ENCODE results near the gene COTL1. TPM values are rescaled to one million over a fixed set of nuclear protein-coding genes. Genes with fewer than 3 reads are reported as not detected.

Gene COTL1
- total and polyA plus RNA-seq, 2 of the 13 experiments (the other 11 are each of a cell fraction or from before 2014, with no cell fraction given), result 8.7 to 16.9 TPM

DNA sequence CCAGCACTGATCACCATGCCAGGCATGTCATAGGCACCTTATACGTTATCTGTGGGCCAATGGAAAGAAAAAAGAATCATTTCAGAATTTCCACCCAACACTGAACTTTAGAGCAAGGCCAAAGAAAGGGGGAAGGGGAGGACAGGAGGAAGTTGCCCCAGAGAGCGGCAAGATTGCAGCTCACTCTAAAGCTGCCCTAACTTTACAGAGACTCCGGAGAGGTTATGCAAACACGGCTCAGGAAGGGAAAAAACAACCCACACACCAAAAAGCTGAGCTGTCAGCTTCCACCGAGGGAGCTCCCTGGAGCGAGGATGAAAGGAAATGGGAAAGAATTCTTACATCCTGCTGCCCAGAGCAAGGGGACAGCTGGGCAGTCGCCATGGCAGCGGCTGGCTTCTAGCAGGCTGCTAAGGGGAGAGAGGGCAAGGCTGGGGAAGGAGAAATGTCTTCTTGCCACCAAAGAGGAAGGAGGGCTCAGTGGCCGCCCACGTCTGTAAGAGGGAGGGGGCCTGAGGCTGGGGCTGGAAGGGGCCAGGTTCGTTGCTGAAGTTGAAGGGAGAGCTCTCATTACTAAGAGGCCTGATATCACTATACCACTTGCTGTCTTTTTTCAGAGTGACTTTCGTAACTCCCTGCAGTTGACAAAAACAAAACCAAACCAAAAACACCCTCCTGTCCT lies 18.2 kb downstream of the COTL1 start (continued):
- TF ChIP-seq, protein P1, sequence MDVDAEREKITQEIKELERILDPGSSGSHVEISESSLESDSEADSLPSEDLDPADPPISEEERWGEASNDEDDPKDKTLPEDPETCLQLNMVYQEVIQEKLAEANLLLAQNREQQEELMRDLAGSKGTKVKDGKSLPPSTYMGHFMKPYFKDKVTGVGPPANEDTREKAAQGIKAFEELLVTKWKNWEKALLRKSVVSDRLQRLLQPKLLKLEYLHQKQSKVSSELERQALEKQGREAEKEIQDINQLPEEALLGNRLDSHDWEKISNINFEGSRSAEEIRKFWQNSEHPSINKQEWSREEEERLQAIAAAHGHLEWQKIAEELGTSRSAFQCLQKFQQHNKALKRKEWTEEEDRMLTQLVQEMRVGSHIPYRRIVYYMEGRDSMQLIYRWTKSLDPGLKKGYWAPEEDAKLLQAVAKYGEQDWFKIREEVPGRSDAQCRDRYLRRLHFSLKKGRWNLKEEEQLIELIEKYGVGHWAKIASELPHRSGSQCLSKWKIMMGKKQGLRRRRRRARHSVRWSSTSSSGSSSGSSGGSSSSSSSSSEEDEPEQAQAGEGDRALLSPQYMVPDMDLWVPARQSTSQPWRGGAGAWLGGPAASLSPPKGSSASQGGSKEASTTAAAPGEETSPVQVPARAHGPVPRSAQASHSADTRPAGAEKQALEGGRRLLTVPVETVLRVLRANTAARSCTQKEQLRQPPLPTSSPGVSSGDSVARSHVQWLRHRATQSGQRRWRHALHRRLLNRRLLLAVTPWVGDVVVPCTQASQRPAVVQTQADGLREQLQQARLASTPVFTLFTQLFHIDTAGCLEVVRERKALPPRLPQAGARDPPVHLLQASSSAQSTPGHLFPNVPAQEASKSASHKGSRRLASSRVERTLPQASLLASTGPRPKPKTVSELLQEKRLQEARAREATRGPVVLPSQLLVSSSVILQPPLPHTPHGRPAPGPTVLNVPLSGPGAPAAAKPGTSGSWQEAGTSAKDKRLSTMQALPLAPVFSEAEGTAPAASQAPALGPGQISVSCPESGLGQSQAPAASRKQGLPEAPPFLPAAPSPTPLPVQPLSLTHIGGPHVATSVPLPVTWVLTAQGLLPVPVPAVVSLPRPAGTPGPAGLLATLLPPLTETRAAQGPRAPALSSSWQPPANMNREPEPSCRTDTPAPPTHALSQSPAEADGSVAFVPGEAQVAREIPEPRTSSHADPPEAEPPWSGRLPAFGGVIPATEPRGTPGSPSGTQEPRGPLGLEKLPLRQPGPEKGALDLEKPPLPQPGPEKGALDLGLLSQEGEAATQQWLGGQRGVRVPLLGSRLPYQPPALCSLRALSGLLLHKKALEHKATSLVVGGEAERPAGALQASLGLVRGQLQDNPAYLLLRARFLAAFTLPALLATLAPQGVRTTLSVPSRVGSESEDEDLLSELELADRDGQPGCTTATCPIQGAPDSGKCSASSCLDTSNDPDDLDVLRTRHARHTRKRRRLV (CRISPR knock-in tag; IDR thresholded peaks at IDR 0.05), result peak; percentile 65; the same call in 1 of the 2 replicates
- TF ChIP-seq NAIF1 (CRISPR knock-in tag; IDR thresholded peaks at IDR 0.05; ENCODE audit: borderline replicate concordance) (peak; percentile 71; the same call in 1 of the 2 replicates), ZKSCAN8 (CRISPR knock-in tag; IDR thresholded peaks at IDR 0.05; ENCODE audit: borderline replicate concordance) (0 out of 2 replicates have a peak, but pooled peaks have one; percentile 25), HDAC2 (CRISPR knock-in tag; IDR thresholded peaks at IDR 0.05) (peak; percentile 68), DMAP1 (CRISPR knock-in tag; IDR thresholded peaks at IDR 0.05) (peak; percentile 62; the same call in 1 of the 2 replicates), ZNF558 (CRISPR knock-in tag; IDR thresholded peaks at IDR 0.05; ENCODE audit: borderline replicate concordance) (no peak), HNF4G (IDR thresholded peaks at IDR 0.05; ENCODE audit: borderline replicate concordance, low read depth, low read length) (no peak), HNF4G (CRISPR knock-in tag; IDR thresholded peaks at IDR 0.05; ENCODE audit: borderline replicate concordance, low read depth) (no peak), FOXO1 (CRISPR knock-in tag; IDR thresholded peaks at IDR 0.05) (peak; percentile 75), ISL2 (CRISPR knock-in tag; IDR thresholded peaks at IDR 0.05) (peak; percentile 53), ZNF543 (CRISPR knock-in tag; IDR thresholded peaks at IDR 0.05) (peak; percentile 56; the same call in 1 of the 2 replicates), ZFY (CRISPR knock-in tag; IDR thresholded peaks at IDR 0.05) (peak; percentile 27; the same call in 1 of the 2 replicates), XRCC5 (optimal IDR thresholded peaks at IDR 0.05; ENCODE audit: low read length) (peak; percentile 46)
